CD4-positive, alpha-beta T cell treated with Interleukin-6 for 4 hours (primary cell): Measurements from ENCODE around the gene ATXN10.
"Not testable (repeated sequence)": the region's sequence is repeated elsewhere in the genome, so short reads cannot be mapped to it uniquely, and the experiment has no call there.

ENCODE experiments used
- DNase-seq: peaks from one replicate; pipeline ENCODE4 v3.0.0-alpha.2; 2020; ENCODE audit warnings: mixed read lengths

The ATXN10 gene

GRCh38 chr22:45644714-45645113 lies 26.9 kb upstream of the ATXN10 start:
- no peak for DNase-seq

DNA sequence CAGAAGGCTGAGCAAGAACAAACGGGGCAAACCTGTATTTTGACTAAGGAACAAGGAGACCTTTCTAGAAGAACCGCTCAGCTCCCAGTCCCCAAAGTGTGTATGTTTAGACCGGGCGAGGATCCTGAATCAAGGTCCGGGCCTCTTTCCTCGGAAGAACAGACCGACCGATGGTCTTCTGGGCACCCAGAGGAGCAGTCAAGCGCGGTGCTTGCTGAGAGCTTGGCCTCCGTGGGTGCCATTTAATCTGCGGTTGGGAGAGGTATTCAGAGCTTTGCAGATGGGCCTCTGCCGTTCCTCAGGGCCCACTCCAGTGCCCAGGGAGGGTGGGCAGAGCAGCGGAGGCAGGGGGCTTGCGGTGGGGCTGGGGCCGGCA lies 26.5 kb upstream of the ATXN10 start:
- no peak for DNase-seq

- DNase-seq: peak; percentile 78
Observed at GRCh38 chr22:45645526-45646414, 25.9 kb upstream of the ATXN10 start.

GRCh38 chr22:45647532-45648225 lies 24.0 kb upstream of the ATXN10 start:
- DNase-seq: no peak

- no peak for DNase-seq
Observed at GRCh38 chr22:45648301-45649117, 23.1 kb upstream of the ATXN10 start.

DNA sequence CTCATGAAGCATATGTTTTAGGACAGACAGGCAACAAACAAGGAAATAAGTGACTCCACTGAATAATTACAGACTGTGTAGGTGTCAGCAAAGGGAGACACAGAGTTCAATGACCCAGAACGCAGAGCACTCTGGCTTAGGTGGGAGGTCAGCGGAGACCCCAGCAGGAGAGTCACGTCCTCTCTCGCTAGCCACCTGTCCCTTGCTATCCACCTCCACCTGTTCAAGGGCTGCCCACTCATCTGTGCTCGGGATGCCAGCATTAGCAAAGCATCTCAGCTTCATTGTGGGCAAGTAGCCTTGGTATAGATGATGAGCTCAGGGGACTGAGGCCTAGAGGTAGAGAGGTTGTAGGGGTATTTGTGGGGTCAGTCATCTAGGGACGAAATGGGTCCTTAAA lies 21.8 kb upstream of the ATXN10 start:
- no peak for DNase-seq

DNA sequence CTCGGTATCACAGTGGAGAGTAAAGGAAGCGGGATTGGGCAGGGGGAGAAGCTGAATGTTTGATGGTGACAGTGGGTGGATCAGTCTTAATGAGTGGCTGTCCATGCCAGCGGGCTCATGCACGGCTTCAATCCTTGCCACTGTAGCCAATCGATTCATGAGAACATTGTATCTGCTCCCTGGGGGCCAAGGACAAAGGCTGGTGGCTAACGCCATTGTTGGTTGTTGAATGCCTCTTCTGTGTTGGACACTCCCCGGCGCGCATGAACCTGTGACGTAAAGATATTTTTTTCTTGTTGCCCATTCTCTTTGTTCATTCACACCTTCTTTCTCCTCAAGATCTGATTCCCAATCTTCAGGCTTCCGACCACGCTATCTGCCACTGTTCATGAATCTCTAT lies 20.9 kb upstream of the ATXN10 start:
- no peak for DNase-seq

GRCh38 chr22:45651931-45652528 lies 19.6 kb upstream of the ATXN10 start:
- no peak for DNase-seq

GRCh38 chr22:45656577-45656976 lies 15.1 kb upstream of the ATXN10 start:
- no peak for DNase-seq

DNA sequence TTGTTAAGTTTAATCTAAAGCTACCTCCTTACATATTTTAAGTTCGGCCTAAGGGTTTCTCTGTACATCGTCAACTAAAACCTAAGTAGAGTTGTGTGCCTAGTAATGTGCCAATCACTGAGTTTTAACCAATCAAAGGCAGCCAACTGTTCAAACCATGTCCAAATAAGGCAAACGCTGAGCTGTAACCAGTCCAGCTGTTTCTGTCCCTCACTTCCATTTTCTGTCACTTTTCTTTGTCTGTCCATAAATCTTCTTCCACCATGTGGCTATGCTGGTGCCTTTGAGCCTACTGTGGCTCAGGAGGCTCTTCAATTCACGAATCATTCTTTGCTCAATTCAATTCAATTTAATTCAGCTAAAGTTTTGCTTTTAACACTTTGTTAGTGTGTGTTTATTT lies 13.9 kb upstream of the ATXN10 start:
- no peak for DNase-seq

- DNase-seq: no peak
Observed at GRCh38 chr22:45664136-45664646, 7.4 kb upstream of the ATXN10 start.

GRCh38 chr22:45667486-45667885 lies 4.1 kb upstream of the ATXN10 start:
- no peak for DNase-seq

DNA sequence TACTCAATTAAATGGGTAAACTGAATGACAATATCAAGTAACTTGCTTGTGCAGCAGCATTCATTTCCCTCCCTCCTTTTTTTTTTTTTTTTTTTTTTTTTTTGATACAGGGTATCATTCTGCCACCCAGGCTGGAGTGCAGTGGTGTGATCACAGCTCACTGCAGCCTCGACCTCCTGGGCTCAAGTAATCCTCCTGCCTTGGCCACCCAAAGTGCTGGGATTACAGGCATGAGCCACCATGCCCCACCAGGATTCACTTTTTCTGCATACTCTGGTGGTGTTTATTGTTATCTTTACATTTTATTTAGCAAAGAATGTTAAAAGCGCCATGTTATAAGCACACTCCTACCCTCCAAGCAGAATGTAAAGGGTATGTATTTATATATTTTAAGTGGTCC lies 1.3 kb upstream of the ATXN10 start:
- DNase-seq: not testable (repeated sequence)

- no peak for DNase-seq
Observed at GRCh38 chr22:45670981-45671782, 452 bp upstream of the ATXN10 start.

DNA sequence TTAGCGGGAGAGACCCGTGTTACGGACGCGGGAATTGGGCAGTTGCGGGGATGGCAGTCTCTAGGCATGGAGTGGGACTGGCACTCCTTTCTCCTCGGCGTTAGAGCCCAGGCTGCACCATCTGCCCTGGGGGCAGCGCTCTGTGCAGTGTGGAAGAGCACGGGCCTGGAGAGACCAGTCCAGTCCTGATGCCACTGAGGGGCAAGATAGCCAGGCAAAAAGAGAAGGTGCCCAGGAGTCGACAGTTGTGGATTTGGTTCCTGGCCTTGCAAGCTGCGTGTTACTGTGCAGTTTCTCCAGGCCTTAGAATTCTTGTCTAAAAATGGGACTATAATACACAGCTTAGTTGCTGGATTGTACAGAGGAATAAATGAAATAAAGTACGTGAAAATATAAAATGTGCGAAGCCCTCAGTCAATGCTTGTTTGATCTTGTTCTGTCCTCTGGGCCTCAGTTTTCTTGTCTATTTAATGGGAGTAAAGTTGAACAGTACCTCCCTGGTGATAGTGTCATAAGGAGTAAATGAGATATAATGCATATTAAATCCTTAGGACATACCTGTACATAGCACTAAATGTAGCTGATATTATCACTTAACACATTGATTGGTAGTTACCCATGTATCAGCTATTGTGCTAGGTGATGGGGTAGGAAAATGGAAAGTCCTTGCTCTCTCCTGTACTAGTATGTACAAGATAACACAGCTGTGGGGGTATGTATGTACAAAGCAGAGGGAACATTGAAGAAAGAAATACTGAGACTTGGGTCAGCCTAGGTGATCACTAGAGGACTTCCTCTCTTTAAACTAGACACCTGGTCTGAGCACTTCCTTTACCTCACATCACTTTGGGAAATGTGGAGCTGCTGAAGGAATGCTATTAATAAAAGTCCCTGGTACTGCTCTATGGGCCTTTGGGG lies 1.2 kb downstream of the ATXN10 start:
- no peak for DNase-seq

DNA sequence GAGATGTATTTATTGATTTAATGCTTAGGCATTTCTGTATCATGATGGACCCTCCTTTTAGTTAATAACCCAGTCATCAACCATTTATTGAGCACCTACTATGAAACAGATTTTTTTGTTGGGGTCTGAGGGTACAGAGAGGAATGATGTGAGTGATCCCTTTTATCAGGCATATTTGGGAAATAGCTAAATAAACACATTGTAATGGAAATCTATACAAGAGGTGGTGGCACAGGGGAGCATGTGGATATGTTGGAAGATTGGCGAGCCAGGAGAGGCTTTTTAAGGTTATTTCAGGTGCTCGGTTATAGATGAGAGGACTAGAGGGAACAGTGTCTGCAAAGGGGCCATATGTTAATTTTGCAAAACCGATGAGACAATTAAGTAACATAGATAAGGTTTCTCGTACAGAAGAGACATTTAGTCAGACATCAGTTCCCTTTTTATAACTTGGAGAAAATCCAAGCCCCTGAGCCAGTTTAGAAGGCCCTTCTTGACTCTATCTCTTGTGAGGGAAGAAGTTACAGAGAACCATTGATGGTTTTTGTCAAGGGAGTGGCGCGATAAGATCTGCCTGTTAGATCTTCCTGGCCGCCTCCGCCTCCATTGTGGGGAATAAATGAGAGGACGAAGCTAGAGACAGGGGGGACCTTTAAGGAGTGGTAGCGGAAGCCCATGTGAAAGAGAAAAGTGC lies 2.0 kb downstream of the ATXN10 start:
- DNase-seq: no peak

DNA sequence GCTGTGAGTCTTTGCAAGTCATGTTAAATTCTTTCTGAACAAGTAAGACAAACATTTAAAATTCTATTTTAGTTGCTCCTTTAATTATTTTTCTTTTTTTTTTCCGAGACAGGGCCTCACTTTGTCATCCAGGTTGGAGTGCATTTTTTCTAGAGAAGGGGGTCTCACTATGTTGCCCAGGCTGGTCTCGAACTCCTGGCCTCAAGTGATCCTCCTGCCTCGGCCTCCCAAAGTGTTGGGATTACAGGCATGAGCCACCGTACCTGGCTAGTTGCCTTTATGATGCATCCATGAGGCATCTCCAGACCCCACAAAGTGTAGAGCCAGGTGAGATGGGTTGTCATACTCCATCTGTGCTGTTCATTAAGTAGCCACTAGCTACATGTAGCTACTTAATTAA lies 4.4 kb downstream of the ATXN10 start:
- DNase-seq: no peak

DNA sequence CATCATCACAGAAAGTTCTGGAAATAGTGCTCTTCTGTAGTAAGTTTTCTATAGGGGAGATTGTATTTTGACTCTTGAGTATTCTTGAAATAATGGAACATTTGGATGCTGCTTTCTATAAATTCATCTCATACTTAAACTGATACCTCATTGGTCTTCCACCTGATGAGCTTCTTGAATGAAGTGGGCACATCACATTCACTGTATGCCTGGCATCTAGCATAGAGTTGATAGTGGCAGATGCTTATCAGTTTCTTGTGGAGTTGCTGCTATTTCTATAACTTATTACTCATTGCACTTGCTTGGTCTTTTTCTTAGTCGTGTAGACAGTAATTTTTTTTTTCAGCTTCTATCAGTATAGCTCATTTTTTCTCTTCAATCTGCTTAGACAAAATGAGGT lies 5.4 kb downstream of the ATXN10 start:
- DNase-seq: no peak

DNA sequence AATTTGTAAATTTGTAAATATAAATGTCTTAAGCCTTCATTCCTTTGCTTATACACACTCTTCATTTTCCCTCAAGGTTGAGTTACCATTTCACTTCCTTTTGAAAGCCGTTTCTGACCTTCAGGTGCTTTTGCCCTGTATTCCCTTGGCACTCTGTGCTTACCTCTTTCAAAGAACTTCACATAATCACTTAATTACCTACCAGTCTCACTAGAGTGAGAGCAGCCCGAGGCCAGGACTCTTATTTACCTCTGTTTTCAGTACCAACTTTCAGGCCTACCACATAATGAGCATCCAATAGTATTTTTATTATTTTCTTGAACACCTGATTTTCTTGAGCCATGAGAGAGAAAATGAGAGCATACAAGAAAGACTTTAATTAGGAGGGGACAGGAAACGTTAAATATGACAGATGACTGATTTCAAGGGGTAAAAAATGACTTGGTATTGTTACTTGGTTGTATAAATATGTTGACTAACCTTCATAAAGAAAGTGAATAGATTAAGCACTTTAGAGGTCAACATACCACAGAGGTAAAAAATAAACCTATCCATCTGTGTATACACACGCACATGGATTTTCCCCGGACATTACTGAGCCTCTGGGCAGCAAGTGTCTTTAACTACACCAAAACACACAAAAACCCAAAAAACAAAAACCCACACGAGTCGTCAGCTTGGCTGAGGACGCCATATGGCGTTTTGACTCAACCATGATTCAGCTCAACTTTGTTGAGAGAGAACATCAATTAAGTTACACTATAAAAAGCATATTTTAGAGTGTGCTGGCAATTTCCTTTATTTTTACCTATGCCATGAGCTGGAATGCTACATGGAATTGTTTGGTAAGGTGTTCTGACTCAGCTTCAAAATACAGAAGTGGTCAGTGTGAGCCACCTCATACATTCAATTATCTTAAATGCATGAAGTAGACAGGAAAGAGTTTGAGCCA lies 7.6 kb downstream of the ATXN10 start:
- no peak for DNase-seq
